MM.1S (cell line): ENCODE measurements around the gene MRPS35.

Experiments used
- EZH2phosphoT487 ChIP-seq: fragments of 300-600 bp; sonication (generic); IDR thresholded peaks from 2 replicates; pipeline ENCODE4 v1.6.1; 2018; ENCODE audit warnings: antibody characterized with exemption, low read length
- TF ChIP-seq, protein P1 (sequence below): fragments of 300-600 bp; sonication (generic); IDR thresholded peaks from 2 replicates; pipeline ENCODE4 v1.5.1; 2016; ENCODE audit warnings: antibody characterized with exemption, low read length, mixed read lengths

DNA sequence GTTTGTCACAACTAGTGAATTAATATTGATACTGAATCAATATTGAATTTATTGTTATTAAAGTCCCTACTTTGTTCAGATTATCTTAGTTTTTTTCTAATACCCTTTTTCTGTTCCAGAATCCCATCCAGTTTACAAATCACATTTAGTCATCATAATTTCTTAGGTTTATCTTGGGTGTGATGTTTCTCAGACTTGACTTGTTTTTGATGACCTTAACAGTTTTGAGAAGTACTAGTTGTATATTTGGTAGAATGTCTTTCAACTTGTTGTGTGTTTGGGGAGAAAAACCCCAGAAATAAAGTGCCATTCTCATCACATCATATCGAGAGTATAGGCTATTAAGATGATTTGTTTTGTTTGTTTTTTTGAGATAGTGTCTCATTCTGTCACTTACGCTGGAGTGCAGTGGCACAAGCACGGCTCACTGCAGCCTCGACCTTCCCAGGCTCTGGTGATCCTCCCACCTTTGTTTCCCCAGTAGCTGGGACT is 19.5 kb downstream of the MRPS35 start:
- TF ChIP-seq, protein P1, sequence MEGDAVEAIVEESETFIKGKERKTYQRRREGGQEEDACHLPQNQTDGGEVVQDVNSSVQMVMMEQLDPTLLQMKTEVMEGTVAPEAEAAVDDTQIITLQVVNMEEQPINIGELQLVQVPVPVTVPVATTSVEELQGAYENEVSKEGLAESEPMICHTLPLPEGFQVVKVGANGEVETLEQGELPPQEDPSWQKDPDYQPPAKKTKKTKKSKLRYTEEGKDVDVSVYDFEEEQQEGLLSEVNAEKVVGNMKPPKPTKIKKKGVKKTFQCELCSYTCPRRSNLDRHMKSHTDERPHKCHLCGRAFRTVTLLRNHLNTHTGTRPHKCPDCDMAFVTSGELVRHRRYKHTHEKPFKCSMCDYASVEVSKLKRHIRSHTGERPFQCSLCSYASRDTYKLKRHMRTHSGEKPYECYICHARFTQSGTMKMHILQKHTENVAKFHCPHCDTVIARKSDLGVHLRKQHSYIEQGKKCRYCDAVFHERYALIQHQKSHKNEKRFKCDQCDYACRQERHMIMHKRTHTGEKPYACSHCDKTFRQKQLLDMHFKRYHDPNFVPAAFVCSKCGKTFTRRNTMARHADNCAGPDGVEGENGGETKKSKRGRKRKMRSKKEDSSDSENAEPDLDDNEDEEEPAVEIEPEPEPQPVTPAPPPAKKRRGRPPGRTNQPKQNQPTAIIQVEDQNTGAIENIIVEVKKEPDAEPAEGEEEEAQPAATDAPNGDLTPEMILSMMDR: no peak
- TF ChIP-seq EZH2phosphoT487: no peak
